T47D (cell line): Measurements from ENCODE around the gene STS.

Experiments used
- DNase-seq, 2 experiments: peaks; one replicate each; pipeline versions ENCODE4 v3.0.0 to v3.0.0-alpha.2; 2011 to 2012; ENCODE audit warnings: low read depth in 1 of 2, low spot score in 1 of 2
- JUND ChIP-seq: IDR thresholded peaks from 2 replicates; pipeline ENCODE4 v1.6.1; 2012; ENCODE audit warnings: low read depth
- in situ Hi-C: cut with HindIII; loops from 2 replicates; pipeline ENCODE4 v1.10.0; 2016; ENCODE audit warnings: low sequenced_read_pairs, low pct_unique_long_range_greater_than_20kb

Gene STS

DNA sequence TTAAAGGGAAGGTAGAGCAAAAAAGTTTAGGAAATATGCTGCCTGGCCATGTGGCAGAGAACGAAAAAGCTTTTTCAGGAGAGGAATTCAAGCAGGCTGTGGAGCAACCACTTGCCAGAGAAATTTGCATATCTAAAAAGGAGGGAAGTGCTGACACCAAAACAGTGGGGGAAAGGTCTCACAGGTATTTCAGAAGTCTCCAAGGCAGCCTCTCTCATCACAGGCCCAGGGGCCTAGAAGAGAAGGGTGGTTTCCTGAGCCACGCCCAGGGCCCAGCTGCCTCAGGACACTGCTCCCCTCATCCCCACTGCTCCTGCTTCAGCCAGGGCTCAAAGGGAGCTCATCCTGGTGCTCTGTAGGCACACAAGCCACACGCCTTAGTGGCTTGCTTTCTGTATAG, 29.9 kb upstream of the STS start:
- TF ChIP-seq JUND: no peak
- in situ Hi-C loops: no loop called here
- no peak for DNase-seq

DNA sequence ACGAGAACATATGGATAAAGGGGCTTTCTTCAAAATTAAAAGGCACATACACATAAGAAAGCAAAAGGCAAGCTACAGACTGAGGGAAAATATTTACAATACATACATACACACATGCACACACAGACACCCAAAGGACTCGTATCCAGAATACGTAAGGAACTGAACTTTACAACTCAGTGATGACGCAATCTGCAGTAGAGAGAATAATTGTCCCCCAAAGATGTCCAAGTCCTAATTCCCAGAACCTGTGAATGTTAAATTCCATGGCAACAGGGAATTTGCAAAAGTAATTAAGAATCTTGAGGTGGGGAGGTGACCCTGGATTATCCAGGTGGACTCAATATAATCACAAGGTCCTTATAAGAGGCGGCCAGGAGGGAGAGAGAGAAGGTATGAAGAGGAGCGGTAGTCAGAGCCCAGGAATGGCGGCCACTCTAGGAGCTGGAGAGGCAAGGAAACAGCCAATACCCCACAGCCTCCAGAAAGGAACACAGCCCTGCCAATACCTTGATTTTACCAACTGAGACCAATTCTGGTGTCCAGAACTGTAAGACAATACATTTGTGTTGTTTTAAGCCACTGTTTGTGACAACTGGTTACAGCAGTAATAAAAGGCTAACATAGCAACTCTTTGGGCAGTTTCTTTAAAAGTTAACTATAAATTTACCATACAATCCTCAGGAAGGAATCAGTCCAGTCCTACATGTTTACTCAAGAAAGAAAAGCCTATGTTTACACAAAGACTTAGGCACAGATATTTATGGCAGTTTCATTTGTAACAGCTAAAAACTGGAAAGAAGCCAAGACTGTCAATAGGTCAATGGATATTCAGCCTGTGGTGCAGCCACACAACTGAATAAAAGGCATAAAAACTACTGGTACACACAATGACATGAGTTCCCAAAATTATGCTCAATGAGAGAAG, 27.3 kb upstream of the STS start:
- in situ Hi-C loops: no loop called here
- no peak for TF ChIP-seq JUND
- peak in 1 of 2 experiments; percentile 48 for DNase-seq

DNA sequence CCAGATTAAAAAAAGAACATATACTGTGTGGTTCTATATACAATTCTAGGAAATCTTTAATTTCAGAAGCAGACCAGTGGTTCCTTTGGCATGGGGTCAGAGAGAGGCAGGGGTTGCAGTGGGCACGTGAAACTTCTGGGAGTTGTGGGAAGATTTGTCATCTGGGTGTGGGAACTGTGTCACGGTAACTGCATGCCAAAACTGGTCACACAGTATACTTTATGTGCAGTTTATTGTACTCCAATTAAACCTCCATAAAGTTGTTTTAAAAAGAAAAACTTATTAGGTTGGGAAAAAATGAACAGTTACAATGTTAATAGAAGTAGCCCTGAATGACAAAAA, 26.7 kb upstream of the STS start:
- no peak for TF ChIP-seq JUND
- DNase-seq: no peak
- in situ Hi-C loops: no loop called here

DNA sequence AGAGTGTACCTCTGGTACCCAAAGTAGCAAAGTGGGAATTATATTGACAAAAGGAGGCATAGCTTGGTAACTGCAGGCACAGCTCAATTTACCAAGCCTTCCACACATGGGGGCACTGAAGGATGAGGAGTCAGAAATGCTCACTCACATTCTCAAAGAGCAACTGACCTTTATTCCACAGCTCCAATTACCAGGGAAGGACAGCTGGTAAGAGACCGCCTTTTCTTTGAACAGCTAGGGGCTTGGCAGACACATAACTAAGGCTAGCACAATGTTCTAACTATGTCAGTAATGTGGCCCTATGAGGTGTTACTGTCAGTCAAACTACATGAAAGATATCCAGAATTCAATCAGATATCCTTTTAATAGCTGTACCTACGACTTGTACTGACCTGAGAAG, 20.5 kb upstream of the STS start:
- in situ Hi-C loops: no loop called here
- TF ChIP-seq JUND: no peak
- DNase-seq: no peak

DNA sequence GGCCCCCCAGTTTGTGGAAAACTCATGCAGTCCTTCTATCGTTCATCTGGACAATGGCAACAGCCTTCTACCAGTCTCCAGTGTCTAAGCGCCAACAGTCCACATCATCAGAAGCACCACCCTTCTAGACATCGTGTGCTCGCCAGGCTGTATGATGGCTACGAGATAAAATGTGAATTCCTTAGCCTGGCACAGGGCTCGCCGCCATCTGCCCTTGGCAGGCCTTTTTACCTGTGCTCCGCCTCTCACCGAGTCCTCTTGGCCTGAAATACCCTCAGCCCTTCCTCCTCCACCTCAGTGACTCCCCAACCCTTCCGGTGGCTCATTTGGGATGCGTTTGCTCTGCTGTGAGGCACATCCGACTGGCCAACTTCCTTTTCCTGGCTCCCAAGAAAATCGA, 15.9 kb upstream of the STS start:
- DNase-seq: no peak
- no peak for TF ChIP-seq JUND
- in situ Hi-C loops: no loop called here

DNA sequence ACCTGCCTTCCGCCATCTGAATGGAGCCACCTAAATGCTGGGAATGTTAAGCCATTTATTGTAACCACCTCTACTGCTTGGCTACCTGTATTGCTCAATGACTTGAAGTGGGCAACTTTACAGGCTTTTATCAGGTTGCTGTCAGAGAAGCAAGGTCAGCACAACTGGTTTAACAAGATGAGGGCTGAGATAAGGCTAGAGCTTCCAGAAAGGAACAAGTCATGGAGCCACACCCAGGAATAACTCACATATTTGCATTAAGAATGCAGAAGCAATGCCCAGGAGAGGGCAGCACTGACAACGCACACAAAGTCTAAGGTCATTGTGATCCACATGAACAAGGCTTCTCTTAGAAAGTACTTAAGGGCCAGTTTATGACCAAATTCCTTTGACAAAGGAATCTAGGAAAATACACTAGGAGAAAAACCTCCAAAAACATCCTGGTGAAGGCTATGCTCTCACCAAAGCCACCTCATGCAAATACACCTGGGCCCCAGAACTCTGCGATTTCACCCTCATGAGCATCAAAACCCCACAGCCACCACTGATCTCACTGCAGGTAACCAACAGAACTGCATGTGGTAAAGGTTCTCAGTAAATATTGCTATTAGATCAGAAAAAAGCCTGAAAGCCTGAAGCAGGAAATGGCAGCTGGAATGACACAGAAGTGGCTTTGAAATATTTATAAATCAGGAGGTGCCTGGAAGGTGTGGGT, 15.0 kb upstream of the STS start:
- DNase-seq: peak in 1 of 2 experiments; percentile 90
- in situ Hi-C loops: no loop called here
- TF ChIP-seq JUND: no peak

DNA sequence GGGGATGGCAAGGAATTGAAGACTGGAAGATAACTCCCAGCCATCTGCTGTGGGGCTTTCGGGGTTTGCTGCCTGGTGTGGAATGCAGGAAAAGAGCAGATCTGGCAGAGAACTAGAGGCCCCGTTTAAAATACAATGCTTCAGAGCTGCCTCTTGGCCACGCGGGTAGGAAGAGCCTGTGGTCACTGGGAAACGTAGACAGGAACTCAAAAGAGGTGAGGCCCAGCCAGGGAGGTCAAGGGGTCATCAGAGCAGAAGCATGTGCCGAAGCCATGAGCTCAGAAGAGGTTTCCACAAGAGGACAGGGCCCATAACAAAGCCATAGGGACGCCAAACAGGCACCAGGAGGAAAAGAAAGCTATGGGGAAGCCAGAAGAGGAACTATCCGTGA, 14.5 kb upstream of the STS start:
- in situ Hi-C loops: no loop called here

DNA sequence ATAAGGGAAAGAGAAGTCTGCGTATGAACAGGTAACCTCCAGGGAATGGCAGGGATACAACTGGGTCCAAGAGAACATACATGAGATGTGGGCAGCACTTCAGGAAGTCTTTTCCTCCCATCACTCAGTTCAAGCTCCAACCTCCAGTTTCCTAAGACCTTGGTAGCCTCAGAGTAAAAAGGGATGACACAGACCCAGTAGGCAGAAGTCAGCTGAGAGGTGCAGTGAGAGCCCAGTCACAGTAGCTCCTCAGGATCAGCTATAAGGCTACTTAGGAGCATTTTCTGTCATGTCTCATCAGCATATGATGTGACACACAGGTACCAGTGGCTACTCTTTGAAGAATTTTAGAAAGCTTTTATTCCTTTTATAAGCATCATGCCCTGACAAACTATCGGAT, 12.5 kb upstream of the STS start:
- in situ Hi-C loops: no loop called here
- no peak for TF ChIP-seq JUND
- DNase-seq: no peak

More for the DNA sequence above, 14.5 kb upstream of the STS start:
- no peak for DNase-seq
- no peak for TF ChIP-seq JUND

DNA sequence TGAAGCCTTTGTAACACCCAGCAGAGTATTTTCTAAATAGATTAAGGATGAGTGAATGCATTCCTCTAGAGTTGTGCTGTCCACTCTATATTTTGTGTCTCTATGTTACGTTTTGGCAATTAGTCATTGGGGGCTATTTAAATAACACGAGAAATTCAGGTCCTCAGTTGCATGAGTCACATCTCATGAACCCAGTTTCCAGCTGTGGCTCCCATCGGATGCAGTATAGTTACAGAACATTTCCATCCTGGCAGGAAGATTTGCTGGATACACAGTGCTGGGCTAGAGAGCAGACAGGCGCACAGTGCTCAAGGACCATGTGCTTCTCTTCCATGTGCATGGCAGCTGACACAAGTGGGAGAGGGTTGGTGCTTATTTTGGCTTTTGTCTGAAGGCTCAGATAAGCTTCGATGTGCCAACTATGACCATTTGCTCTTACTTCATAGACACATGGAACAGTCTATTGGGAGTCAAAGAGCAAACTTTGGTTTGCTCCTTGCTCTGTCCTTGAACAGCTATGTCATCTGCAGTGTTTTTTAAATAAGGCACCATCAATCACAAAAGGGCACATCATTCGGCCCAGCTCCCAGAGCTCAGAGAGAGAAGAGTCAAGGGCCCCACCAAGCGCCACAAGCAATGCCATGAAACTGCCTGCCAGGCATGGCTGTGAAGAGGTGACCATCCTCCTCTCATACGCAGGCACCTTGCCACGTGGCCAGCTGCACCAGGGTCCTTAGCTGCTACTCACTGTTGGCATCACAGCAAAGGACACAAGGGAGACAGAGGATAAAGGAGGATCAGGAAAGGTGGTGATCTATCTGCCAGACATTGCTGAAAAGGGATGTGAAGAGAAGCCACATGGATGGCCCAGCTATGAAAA, 8.1 kb upstream of the STS start:
- TF ChIP-seq JUND: no peak
- in situ Hi-C loops: no loop called here

DNA sequence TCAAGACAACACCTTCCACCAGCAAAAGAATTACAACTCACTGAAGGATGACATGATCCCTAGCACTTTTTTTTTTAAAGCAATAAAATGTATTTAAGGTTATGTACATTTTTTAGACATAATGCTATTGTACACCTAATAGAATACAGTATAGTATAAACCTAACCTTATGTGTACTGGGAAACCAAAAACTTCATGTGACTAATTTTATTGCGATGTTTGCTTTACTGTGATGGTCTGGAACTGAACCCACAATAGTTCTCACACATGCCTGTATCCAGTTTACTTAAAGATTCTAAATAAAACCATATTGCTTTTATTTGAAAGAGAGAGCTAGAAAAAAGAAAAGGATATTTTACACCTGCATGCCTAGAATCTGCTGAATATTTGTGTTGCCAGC, 4.4 kb upstream of the STS start:
- no peak for TF ChIP-seq JUND
- in situ Hi-C loops: no loop called here
- DNase-seq: no peak

More for the DNA sequence above, 8.1 kb upstream of the STS start:
- DNase-seq: no peak

DNA sequence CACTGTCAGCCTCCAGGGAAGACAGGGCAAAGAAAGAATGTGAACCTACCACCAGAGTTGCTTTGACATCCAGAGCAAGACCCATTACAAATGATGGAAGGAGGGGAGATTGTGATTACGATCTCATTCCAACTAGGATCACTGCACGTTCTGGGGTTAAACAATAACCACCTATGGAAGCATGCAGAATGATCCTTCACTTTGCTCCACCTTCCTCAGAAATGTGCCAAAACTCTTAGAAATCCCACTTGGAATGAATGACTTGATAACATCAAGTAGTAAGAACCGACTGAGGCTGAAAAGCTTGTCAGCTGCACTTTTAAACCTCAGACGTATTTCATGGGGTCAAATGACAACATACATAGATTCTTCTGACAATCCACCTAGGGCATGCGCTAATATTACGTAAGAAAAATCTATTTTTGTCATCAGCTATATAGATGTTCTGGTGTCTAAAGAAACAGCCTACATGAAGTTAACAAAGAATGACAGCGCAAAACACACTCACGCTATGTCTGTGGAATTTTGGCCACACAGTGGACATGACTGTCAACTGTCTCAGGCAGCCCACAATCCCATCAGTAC, 3.5 kb upstream of the STS start:
- DNase-seq: no peak
- in situ Hi-C loops: no loop called here
- TF ChIP-seq JUND: no peak

DNA sequence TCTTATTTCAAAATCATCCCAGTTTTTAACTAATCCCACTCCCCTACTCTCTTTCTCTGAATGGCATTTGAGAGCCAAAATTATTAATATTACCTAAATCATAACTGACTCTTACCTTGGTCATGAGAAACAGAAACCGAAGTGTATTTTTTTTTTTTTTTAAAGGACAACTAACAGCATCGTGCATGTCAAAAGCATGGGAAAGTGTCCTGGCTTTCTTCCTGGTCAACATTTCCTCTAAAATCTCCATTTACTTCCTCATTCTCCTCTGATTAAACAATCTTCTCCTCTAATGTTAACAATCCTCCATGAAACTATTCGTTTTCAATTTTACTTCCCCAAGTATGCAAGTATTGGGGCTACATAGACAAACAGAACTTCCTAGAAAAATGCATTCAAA, 2.1 kb upstream of the STS start:
- TF ChIP-seq JUND: no peak
- in situ Hi-C loops: no loop called here
- peak in 1 of 2 experiments; percentile 36 for DNase-seq
